H9 (cell line): ENCODE results near the gene TSPYL1. TPM values are rescaled to one million over a fixed set of nuclear protein-coding genes. Genes with fewer than 3 reads are reported as not detected.

Experiments used
- DNase-seq: peaks from one replicate; pipeline ENCODE4 v3.0.0-alpha.2; 2017
- H2AFZ ChIP-seq: one replicate; pipeline ENCODE4 v1.6.1; 2013; ENCODE audit warnings: mild to moderate bottlenecking, low read length, control low read depth, moderate library complexity
- H2AK5ac ChIP-seq: 2 replicates; pipeline ENCODE4 v1.6.1; 2013; ENCODE audit warnings: low read length, control low read depth, mixed read lengths; ENCODE audit not compliant: insufficient read length
- H2BK120ac ChIP-seq: one replicate; pipeline ENCODE4 v1.6.1; 2013; ENCODE audit warnings: low read depth, mild to moderate bottlenecking, low read length, control low read depth, inconsistent platforms; ENCODE audit not compliant: poor library complexity, severe bottlenecking
- H2BK12ac ChIP-seq: 2 replicates; pipeline ENCODE4 v1.6.1; 2013; ENCODE audit warnings: low read length, control low read depth, mixed read lengths, low read depth; ENCODE audit not compliant: insufficient read length
- H2BK15ac ChIP-seq: 2 replicates; pipeline ENCODE4 v1.6.1; 2013; ENCODE audit warnings: low read depth, low read length, control low read depth
- H2BK20ac ChIP-seq: one replicate; pipeline ENCODE4 v1.6.1; 2013; ENCODE audit warnings: low read depth, mild to moderate bottlenecking, low read length, control low read depth, inconsistent platforms; ENCODE audit not compliant: poor library complexity, severe bottlenecking
- H2BK5ac ChIP-seq: 2 replicates; pipeline ENCODE4 v1.6.1; 2013; ENCODE audit warnings: low read length, control low read depth, mixed read lengths; ENCODE audit not compliant: insufficient read length
- H3K14ac ChIP-seq: 2 replicates; pipeline ENCODE4 v1.6.1; 2013; ENCODE audit warnings: low read length, control low read depth; ENCODE audit not compliant: insufficient read depth
- H3K18ac ChIP-seq: 2 replicates; pipeline ENCODE4 v1.6.1; 2013; ENCODE audit warnings: low read depth, mild to moderate bottlenecking, mixed read lengths, low read length, control low read depth; ENCODE audit not compliant: insufficient read length
- H3K23ac ChIP-seq: 2 replicates; pipeline ENCODE4 v1.6.1; 2013; ENCODE audit warnings: low read length, control low read depth, mixed read lengths, low read depth; ENCODE audit not compliant: insufficient read length
- H3K23me2 ChIP-seq: 2 replicates; pipeline ENCODE4 v1.6.1; 2013; ENCODE audit warnings: low read depth, mild to moderate bottlenecking, mixed read lengths, low read length, control low read depth; ENCODE audit not compliant: insufficient read length, poor library complexity, severe bottlenecking
- H3K27ac ChIP-seq: 2 replicates; pipeline ENCODE4 v1.5.1; 2013; ENCODE audit warnings: low read length, control low read depth, mixed read lengths, low read depth; ENCODE audit not compliant: insufficient read length
- H3K27me3 ChIP-seq: 2 replicates; pipeline ENCODE4 v1.6.1; 2013; ENCODE audit warnings: low read length, control low read depth, inconsistent platforms; ENCODE audit not compliant: insufficient read depth
- H3K4ac ChIP-seq: 2 replicates; pipeline ENCODE4 v1.6.1; 2013; ENCODE audit warnings: low read depth, mild to moderate bottlenecking, control low read depth, inconsistent platforms, low read length, moderate library complexity
- H3K4me1 ChIP-seq: 2 replicates; pipeline ENCODE4 v1.6.1; 2013; ENCODE audit warnings: low read length, control low read depth, inconsistent platforms; ENCODE audit not compliant: insufficient read depth
- H3K4me2 ChIP-seq: 2 replicates; pipeline ENCODE4 v1.6.1; 2013; ENCODE audit warnings: low read length, control low read depth, mixed read lengths; ENCODE audit not compliant: insufficient read length, insufficient read depth
- H3K56ac ChIP-seq: 2 replicates; pipeline ENCODE4 v1.6.1; 2013; ENCODE audit warnings: low read depth, mild to moderate bottlenecking, mixed read lengths, low read length, control low read depth; ENCODE audit not compliant: insufficient read length
- H3K79me1 ChIP-seq: 2 replicates; pipeline ENCODE4 v1.6.1; 2013; ENCODE audit warnings: low read depth, mild to moderate bottlenecking, moderate library complexity, low read length, control low read depth, inconsistent platforms; ENCODE audit not compliant: insufficient read depth, poor library complexity, severe bottlenecking
- H3K79me2 ChIP-seq: 2 replicates; pipeline ENCODE4 v1.6.1; 2013; ENCODE audit warnings: low read length, control low read depth, inconsistent platforms; ENCODE audit not compliant: insufficient read depth
- H3K9ac ChIP-seq: 2 replicates; pipeline ENCODE4 v1.6.1; 2013; ENCODE audit warnings: low read length, control low read depth, mixed read lengths; ENCODE audit not compliant: insufficient read length; ENCODE audit errors: extremely low read depth
- H3K9me3 ChIP-seq: one replicate; pipeline ENCODE4 v1.6.1; 2013; ENCODE audit warnings: low read depth, low read length, inconsistent platforms; ENCODE audit not compliant: control insufficient read depth
- H3T11ph ChIP-seq: one replicate; pipeline ENCODE4 v1.6.1; 2013; ENCODE audit warnings: mild to moderate bottlenecking, low read length, control low read depth, inconsistent platforms
- H4K20me1 ChIP-seq: one replicate; pipeline ENCODE4 v1.6.1; 2013; ENCODE audit not compliant: control insufficient read depth, insufficient read length, insufficient read depth
- H4K5ac ChIP-seq: 2 replicates; pipeline ENCODE4 v1.6.1; 2013; ENCODE audit warnings: low read depth, mild to moderate bottlenecking, mixed read lengths, low read length, control low read depth; ENCODE audit not compliant: insufficient read length
- H4K8ac ChIP-seq: replicated peaks from 2 replicates; pipeline ENCODE4 v1.6.1; 2013; ENCODE audit warnings: low read length, control low read depth, mixed read lengths, low read depth; ENCODE audit not compliant: insufficient read length
- H4K91ac ChIP-seq: 2 replicates; pipeline ENCODE4 v1.6.1; 2013; ENCODE audit warnings: low read depth, mild to moderate bottlenecking, moderate library complexity, mixed read lengths, low read length, control low read depth; ENCODE audit not compliant: insufficient read length
- H3K27ac Mint-ChIP-seq, 3 experiments: 2 replicates in 2 of 3; 3 replicates in 1 of 3; pipeline ENCODE4 v1.8.0; 2020 to 2021; ENCODE audit warnings: mixed read lengths in 3 of 3, mild to moderate bottlenecking in 1 of 3, moderate library complexity in 1 of 3
- H3K27me3 Mint-ChIP-seq: 2 replicates; pipeline ENCODE4 v1.8.0; 2021; ENCODE audit warnings: low read depth, mild to moderate bottlenecking, moderate library complexity, mixed read lengths
- H3K36me3 Mint-ChIP-seq, 3 experiments: 2 replicates in 2 of 3; 3 replicates in 1 of 3; pipeline ENCODE4 v1.8.0; 2020 to 2021; ENCODE audit warnings: low read depth in 3 of 3, mixed read lengths in 3 of 3; ENCODE audit not compliant: insufficient read depth in 1 of 3
- H3K4me1 Mint-ChIP-seq, 2 experiments: 2 replicates each; pipeline ENCODE4 v1.8.0; 2020; ENCODE audit warnings: mixed read lengths in 2 of 2
- H3K4me3 Mint-ChIP-seq, 2 experiments: 2 replicates in 1 of 2; 3 replicates in 1 of 2; pipeline ENCODE4 v1.8.0; 2020 to 2021; ENCODE audit warnings: mild to moderate bottlenecking in 2 of 2, mixed read lengths in 2 of 2, moderate library complexity in 1 of 2
- H3K9me3 Mint-ChIP-seq, 2 experiments: 2 replicates in 1 of 2; 3 replicates in 1 of 2; pipeline ENCODE4 v1.8.0; 2020; ENCODE audit warnings: mild to moderate bottlenecking in 2 of 2, mixed read lengths in 2 of 2, moderate library complexity in 1 of 2
- WGBS: extraction: QIAGEN DNeasy Blood & Tissue Kit; methylation state at CpG from one replicate; pipeline ENCODE4 v1.1.7; 2013; ENCODE audit warnings: missing lambda C conversion rate, low lambda C conversion rate, mixed read lengths; ENCODE audit not compliant: insufficient read length; ENCODE audit errors: extremely low coverage; 5-methylcytosine and 5-hydroxymethylcytosine counted together
- total RNA-seq: library from RNA; stranded (reverse); gene quantifications from 2 replicates; pipeline ENCODE4 v1.2.1, GENCODE V29; 2021
- TF ChIP-seq, protein P1 (sequence below): fragments of 200-600 bp; sonication (generic); conservative IDR thresholded peaks from 3 replicates; pipeline ENCODE4 v1.8.0; 2021; ENCODE audit warnings: antibody characterized with exemption, mild to moderate bottlenecking

Gene TSPYL1
- total RNA-seq, 1 experiment from 2014 or later: 75.3 TPM

DNA sequence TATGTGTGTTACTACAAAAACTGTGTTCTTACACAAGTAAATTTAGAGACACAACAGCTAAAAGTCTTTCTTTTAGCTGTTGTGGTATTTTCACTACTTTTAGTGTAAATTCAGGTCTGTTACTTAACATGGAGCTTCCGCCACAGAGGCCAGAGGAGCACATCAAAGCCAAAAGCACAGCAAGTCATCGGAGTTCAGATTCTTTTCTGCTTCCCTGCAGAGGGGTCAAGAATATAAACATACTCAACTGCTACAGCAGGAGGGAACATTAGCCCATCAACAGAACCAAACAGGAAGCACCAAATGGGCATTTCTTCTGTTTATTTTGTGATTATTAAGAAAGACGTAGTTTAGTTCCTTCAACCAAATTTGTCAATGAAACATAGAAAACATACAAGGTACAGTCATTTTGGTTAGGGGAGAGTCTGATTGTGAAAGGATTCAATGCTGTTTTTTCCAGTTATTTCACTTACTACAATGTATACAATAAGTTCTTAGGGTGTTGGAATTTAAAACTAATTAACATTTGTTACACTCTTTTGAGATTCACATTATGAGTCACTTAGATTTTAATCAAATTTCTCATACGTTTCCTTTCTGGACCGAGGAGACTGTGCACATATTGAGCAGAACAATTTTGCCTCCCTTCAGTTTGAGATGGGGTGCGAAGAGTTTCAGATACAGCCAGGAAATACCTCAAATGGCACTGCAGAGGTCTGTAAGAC lies 48.2 kb upstream of the TSPYL1 start:
- no peak overlapping the region for H2BK20ac ChIP-seq
- H3K56ac ChIP-seq: no peak overlapping the region
- DNase-seq: no peak
- peak overlapping the region; percentile 31 for H3K4me2 ChIP-seq
- H2AK5ac ChIP-seq: no peak overlapping the region
- no peak overlapping the region for H4K8ac ChIP-seq
- Mint-ChIP-seq H3K9me3 (peaks cover under 1% of the 10 kb centered on the region in 2 experiments; a peak in 4 of 5 replicates), H3K4me3 (peak overlapping the region in 1 of 2 experiments; percentile 30; a peak in 4 of 5 replicates), H3K36me3 (peaks cover 0 to 5% (median 5%) of the 10 kb centered on the region in 3 experiments; a peak in 4 of 7 replicates), H3K4me1 (peaks cover 54 to 59% of the 10 kb centered on the region in 2 experiments), H3K27ac (peak overlapping the region; percentile 63 to 98 (median 69)), H3K27me3 (no peaks in the 10 kb centered on the region)
- H2BK5ac ChIP-seq: no peak overlapping the region
- H3K23me2 ChIP-seq: no peaks in the 10 kb centered on the region
- no peak overlapping the region for H3K23ac ChIP-seq
- H3K79me1 ChIP-seq: no peaks in the 10 kb centered on the region
- peak overlapping the region; percentile 69 for H3K27ac ChIP-seq
- peaks cover 16% of the 10 kb centered on the region; the same call in 1 of the 2 replicates for H3K4me1 ChIP-seq
- H3K79me2 ChIP-seq: no peaks in the 10 kb centered on the region
- no peak overlapping the region for H3T11ph ChIP-seq
- H2AFZ ChIP-seq: no peak overlapping the region
- H4K91ac ChIP-seq: no peak overlapping the region
- H2BK15ac ChIP-seq: no peak overlapping the region
- no peak overlapping the region for H4K5ac ChIP-seq
- H3K4ac ChIP-seq: no peak overlapping the region
- H3K14ac ChIP-seq: no peak overlapping the region
- no peaks in the 10 kb centered on the region for H3K27me3 ChIP-seq
- no peak overlapping the region for H2BK120ac ChIP-seq
- TF ChIP-seq, protein P1, sequence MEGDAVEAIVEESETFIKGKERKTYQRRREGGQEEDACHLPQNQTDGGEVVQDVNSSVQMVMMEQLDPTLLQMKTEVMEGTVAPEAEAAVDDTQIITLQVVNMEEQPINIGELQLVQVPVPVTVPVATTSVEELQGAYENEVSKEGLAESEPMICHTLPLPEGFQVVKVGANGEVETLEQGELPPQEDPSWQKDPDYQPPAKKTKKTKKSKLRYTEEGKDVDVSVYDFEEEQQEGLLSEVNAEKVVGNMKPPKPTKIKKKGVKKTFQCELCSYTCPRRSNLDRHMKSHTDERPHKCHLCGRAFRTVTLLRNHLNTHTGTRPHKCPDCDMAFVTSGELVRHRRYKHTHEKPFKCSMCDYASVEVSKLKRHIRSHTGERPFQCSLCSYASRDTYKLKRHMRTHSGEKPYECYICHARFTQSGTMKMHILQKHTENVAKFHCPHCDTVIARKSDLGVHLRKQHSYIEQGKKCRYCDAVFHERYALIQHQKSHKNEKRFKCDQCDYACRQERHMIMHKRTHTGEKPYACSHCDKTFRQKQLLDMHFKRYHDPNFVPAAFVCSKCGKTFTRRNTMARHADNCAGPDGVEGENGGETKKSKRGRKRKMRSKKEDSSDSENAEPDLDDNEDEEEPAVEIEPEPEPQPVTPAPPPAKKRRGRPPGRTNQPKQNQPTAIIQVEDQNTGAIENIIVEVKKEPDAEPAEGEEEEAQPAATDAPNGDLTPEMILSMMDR: no peak
- no peak overlapping the region for H2BK12ac ChIP-seq
- no peak overlapping the region for H3K18ac ChIP-seq
- no peak overlapping the region for H3K9ac ChIP-seq
- no peaks in the 10 kb centered on the region for H3K9me3 ChIP-seq
- no peaks in the 10 kb centered on the region for H4K20me1 ChIP-seq
- no CpG with 5 or more reads among the region's 6 CpGs for WGBS
